Tongue (tissue), 2 donors: ENCODE measurements around the gene THEMIS. TPM values are rescaled to one million over a fixed set of nuclear protein-coding genes. Genes with fewer than 3 reads are reported as not detected.
"Not testable (repeated sequence)": the region's sequence is repeated elsewhere in the genome, so short reads cannot be mapped to it uniquely, and the experiment has no call there.

Experiments used
- DNase-seq: peaks from one replicate; pipeline ENCODE4 v3.0.0-alpha.2; 2015
- total RNA-seq: library from RNA; depleted of rRNA; stranded (reverse); fragments of >200 nt; gene quantifications from one replicate; pipeline ENCODE4 v1.2.3, GENCODE V29; 2014

The THEMIS gene
- total RNA-seq, 1 donor from 2014 or later, result not detected

GRCh38 chr6:127914240-127914639 is 13.4 kb upstream of the THEMIS start:
- no peak for DNase-seq

- DNase-seq, result no peak
These were observed 12.1 kb upstream of the THEMIS start for GRCh38 chr6:127912914-127913313.

- no peak for DNase-seq
These were observed 7.2 kb upstream of the THEMIS start for GRCh38 chr6:127907960-127908640.

- DNase-seq, result no peak
These were observed 3.3 kb upstream of the THEMIS start for GRCh38 chr6:127904160-127904559.

GRCh38 chr6:127902933-127903332 is 2.1 kb upstream of the THEMIS start:
- DNase-seq, result no peak

- no peak for DNase-seq
These were observed 3.4 kb downstream of the THEMIS start for GRCh38 chr6:127897484-127897883.

GRCh38 chr6:127894051-127894450 is 6.8 kb downstream of the THEMIS start:
- no peak for DNase-seq

GRCh38 chr6:127893541-127893940 is 7.3 kb downstream of the THEMIS start:
- no peak for DNase-seq

- no peak for DNase-seq
These were observed 9.0 kb downstream of the THEMIS start for GRCh38 chr6:127891731-127892326.

- DNase-seq, result no peak
These were observed 14.3 kb downstream of the THEMIS start for GRCh38 chr6:127886603-127887002.

GRCh38 chr6:127884134-127884533 is 16.7 kb downstream of the THEMIS start:
- no peak for DNase-seq

- DNase-seq, result not testable (repeated sequence)
These were observed 18.9 kb downstream of the THEMIS start for GRCh38 chr6:127881949-127882348.

GRCh38 chr6:127880429-127880828 is 20.4 kb downstream of the THEMIS start:
- no peak for DNase-seq

GRCh38 chr6:127879685-127880084 is 21.2 kb downstream of the THEMIS start:
- DNase-seq, result peak; percentile 11

- no peak for DNase-seq
These were observed 22.7 kb downstream of the THEMIS start for GRCh38 chr6:127878115-127878514.

GRCh38 chr6:127877231-127877630 is 23.6 kb downstream of the THEMIS start:
- no peak for DNase-seq

GRCh38 chr6:127869772-127870404 is 31.0 kb downstream of the THEMIS start:
- no peak for DNase-seq

- no peak for DNase-seq
These were observed 31.7 kb downstream of the THEMIS start for GRCh38 chr6:127869183-127869582.

GRCh38 chr6:127868338-127868737 is 32.5 kb downstream of the THEMIS start:
- DNase-seq, result no peak

GRCh38 chr6:127866766-127867165 is 34.1 kb downstream of the THEMIS start:
- DNase-seq, result no peak

- no peak for DNase-seq
These were observed 35.8 kb downstream of the THEMIS start for GRCh38 chr6:127865108-127865507.

- DNase-seq, result no peak
These were observed 36.2 kb downstream of the THEMIS start for GRCh38 chr6:127864701-127865100.

GRCh38 chr6:127860723-127861122 is 40.1 kb downstream of the THEMIS start:
- no peak for DNase-seq

- no peak for DNase-seq
These were observed 40.9 kb downstream of the THEMIS start for GRCh38 chr6:127859956-127860355.
